ENCODE data around the gene MIR17HG.
"Not testable (repeated sequence)": the region's sequence is repeated elsewhere in the genome, so short reads cannot be mapped to it uniquely, and the experiment has no call there.

The MIR17HG gene

DNA sequence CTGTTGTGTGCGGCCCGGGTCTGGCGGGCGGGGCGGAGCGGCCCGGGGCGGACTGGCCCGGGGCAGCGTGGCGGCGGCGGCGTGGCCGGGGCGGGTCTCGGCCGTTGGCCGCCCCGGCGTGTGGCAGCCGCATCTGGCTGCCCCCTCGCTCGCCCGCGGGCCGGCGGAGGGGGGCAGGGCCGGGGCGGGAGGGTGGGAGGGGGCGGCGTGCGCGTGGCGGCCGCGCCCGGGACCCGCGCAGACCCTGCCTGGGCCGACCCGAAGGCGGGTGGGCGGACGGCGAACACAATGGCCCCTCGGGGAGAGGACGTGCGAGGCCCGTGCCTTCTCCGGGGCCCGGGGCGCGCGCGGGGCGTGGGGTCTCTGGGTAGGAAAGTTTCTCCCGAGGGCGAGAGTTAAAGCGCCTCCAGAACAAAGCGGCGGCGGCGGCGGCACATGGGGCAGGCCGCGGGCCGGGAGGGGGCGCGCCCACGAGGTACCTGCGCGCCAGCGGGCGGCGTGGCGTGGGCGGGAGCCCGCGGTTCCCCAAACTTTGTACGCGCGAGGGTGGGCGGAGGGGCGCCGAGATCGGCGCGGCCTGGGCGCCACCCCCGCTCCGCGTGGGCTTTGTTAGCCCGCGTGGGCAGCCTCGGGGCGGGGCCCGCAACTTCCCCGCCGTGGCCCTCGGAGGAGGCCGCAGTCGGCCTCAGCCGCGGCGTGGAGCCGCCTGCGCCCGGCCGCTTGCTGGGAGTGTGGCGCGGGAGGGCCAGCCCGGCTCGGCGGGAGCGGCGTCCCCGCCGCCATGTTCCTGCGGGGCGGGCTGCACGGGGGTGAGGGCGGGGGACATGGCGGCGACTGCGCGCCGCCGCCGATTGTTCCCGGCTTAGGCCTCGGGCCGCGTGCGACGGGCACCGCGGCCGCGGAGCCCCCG is 764 bp downstream of the MIR17HG start:
- DNase-seq (ENCODE audit: low read depth): peak; percentile 57

DNA sequence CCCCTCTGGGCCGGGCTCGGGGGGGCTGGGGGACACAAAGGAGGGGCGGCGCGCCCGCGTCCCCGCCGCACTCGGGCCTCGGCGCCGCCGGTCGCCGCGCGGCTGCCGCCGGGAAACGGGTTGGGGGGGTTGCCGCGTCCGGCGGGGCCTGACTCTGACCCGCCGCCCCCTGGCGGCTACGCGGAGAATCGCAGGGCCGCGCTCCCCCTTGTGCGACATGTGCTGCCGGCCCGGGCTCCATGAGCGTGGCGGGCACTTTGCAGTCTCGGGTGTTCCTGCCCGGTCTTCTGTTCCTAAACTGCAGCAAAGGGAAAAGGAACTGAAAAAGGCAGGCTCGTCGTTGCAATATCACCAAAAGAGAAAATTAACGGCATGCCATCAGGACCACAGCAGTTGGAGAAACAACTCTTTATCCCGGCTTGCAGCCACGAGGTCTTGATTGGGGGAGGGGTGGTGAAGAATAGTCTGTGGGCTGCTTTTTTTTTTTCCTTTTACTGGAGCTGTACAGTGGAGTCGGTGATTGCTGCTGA is 1.5 kb downstream of the MIR17HG start:
- peak; percentile 91 for DNase-seq (ENCODE audit: low read depth)

DNA sequence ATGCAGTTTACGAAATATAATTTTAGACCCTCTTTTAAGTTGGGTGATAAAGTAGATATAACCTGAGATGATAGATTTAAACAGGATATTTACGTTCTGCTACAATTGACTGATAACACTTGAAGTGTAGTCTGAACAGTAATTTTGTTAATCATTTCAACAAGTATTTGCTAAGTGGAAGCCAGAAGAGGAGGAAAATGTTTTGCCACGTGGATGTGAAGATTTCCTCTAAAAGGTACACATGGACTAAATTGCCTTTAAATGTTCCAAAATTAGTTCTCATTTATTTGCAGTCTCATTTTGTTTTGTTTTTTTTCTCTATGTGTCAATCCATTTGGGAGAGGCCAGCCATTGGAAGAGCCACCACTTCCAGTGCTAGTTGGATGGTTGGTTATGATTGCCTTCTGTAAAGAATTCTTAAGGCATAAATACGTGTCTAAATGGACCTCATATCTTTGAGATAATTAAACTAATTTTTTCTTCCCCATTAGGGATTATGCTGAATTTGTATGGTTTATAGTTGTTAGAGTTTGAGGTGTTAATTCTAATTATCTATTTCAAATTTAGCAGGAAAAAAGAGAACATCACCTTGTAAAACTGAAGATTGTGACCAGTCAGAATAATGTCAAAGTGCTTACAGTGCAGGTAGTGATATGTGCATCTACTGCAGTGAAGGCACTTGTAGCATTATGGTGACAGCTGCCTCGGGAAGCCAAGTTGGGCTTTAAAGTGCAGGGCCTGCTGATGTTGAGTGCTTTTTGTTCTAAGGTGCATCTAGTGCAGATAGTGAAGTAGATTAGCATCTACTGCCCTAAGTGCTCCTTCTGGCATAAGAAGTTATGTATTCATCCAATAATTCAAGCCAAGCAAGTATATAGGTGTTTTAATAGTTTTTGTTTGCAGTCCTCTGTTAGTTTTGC is 2.8 kb downstream of the MIR17HG start:
- DNase-seq (ENCODE audit: low read depth): no peak

DNA sequence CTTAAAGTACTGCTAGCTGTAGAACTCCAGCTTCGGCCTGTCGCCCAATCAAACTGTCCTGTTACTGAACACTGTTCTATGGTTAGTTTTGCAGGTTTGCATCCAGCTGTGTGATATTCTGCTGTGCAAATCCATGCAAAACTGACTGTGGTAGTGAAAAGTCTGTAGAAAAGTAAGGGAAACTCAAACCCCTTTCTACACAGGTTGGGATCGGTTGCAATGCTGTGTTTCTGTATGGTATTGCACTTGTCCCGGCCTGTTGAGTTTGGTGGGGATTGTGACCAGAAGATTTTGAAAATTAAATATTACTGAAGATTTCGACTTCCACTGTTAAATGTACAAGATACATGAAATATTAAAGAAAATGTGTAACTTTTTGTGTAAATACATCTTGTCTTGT is 3.6 kb downstream of the MIR17HG start:
- no peak for DNase-seq (ENCODE audit: low read depth)

DNA sequence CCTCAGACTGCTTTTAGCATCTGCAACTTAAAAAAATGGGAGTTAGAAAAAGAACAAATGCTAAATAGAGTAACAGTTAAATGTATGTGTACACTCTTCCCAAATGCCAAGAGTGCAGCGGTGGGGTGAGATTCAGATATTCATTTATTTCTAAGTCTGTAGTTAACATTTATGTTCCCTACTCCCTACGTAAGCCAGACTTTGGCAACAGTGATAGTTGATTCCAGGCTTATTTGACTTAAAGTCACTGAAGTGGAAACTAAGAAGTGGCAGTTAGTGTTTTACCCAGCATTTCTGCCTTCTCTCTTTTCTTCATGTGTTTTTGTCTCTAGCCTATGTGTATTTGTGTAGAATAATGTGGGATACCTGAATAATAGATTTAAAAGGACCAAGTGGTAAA is 4.5 kb downstream of the MIR17HG start:
- DNase-seq (ENCODE audit: low read depth): no peak

DNA sequence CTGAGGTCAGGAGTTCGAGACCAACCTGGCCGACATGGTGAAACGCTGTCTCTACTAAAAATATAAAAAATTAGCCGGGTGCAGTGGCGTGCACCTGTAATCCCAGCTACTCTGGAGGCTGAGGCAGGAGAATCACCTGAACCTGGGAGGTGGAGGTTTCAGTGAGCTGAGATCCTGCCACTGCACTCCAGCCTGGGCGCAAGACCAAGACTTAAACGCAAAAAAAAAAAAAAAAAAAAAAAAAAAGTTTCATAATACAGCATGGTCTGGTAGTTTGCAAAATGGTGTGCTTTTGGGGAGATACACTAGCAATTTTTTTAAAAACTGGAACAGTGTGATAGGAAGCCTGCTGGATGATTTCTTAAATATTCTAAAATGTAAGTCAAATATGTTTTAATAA is 5.4 kb downstream of the MIR17HG start:
- not testable (repeated sequence) for DNase-seq (ENCODE audit: low read depth)

DNA sequence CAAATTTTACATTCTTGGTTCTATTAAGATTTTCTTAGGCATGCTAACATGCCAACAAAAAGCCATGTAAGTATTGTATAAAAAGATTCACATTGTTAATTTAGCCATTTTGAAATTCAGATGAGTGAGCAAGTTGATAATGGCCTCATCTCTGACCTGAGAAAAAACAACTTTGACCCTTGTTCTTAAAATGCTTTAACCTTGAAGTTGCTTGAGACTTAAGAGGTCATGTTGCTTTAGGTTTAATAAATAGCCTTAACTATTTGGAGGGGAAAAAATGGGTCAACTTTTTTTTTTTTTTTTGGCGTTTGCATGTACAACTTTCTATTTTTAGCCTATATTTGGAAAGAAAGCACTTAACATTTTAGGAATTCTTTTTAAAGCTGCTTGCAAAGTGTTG is 6.0 kb downstream of the MIR17HG start:
- DNase-seq (ENCODE audit: low read depth): no peak

DNA sequence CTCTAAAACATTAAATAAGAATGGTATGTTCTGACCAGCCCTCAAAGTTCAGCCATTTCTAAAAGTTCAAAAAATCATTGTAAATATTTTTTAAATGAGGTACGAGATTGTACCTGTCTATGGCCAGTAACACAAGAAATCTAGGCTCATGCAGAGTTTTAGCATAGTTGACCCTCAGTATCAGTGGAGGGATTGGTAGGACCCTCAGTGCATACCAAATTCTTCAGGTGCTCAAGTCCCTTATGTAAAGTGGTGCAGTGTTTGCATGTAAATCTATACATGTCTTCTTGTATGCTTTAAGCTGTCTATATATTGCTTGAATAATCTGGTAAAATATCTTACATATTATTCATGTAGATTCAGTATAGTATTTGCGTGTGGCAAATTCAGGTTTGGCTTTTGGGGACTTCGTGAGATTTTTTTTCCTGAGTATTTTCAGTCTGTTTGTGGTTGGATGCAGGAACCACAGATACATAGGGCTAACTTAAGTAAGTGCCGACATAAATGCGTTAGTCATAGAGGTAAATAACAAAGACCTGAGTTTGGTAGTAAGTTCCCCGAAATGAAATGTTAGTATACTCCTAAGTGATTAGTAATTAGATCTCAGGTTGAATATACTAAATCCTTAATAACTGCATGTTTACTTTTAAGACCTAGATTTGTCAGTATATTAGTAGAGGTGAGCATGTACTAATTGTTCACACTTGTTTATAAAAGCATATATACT is 7.8 kb downstream of the MIR17HG start:
- no peak for DNase-seq (ENCODE audit: low read depth)

DNA sequence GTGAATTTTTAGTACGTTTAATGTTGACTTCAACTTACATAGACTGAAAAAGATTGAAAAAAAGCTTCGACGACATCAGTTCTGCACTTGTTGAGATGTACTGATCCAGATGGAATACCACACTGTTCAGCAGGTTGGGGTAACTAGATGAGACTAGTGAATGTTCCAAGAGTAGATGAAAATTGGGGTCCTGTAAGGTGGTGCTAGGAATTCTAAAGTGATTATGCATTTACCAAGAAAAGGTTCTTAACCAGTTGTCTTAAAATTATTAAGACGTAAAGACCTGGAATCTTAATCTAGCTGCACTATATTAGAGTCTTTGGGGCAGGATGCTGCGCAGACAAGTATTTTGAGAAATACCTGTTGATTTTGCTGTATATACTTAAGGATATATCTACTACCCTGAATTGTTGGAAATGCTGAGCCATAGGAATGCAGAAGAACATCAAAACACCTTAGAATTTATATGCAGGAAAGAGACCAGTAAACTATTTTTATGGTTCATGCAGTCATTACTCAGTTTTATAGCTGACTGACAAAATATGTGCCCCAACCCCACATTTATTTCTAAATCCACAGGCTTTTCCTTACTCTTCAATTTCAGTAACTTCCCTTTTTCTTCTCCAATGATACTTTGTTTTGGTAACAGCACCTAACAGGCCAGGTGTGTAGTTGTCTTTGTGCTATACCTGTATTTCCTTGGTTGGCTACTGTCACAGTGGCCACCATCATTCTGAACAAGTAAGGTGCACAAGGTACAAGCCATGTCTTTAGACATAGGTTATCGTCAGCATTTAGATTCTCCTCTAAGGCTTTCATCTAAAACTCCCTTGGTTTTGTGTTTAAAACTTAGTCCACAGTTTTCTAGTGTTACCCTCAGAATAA is 8.6 kb downstream of the MIR17HG start:
- DNase-seq (ENCODE audit: low read depth): no peak

DNA sequence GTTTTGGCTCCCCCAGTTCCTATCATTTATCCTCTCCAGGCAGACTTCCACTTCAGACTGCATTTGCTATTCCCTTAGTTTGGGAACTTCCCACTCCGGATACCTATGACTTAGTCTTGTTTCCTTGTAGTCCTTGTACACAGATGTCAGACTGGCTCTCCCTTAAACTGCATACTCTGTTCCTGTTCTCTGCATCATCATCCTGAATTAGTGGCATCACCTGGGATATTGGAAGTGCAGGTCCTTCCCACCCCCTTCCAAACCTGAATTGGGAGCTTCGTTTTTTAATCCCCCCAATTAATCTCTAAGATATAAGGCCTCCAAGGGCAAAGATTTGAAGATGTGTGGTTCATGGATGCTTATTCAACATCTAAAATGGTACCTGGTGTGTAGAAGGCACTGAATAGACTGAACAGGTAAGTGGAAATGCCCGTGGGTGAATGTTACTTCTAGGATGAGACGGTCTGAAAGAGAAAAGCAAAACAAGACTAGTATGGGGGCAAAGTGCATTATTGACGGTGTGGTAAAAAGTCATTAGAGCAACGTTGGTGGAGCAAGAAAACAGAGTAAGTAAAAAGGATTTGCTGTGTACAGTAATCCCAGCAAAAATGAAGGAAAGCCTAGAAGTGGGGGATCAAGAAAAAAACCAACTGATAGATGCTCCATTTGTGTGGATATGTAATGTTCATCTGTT is 9.6 kb downstream of the MIR17HG start:
- DNase-seq (ENCODE audit: low read depth): no peak

DNA sequence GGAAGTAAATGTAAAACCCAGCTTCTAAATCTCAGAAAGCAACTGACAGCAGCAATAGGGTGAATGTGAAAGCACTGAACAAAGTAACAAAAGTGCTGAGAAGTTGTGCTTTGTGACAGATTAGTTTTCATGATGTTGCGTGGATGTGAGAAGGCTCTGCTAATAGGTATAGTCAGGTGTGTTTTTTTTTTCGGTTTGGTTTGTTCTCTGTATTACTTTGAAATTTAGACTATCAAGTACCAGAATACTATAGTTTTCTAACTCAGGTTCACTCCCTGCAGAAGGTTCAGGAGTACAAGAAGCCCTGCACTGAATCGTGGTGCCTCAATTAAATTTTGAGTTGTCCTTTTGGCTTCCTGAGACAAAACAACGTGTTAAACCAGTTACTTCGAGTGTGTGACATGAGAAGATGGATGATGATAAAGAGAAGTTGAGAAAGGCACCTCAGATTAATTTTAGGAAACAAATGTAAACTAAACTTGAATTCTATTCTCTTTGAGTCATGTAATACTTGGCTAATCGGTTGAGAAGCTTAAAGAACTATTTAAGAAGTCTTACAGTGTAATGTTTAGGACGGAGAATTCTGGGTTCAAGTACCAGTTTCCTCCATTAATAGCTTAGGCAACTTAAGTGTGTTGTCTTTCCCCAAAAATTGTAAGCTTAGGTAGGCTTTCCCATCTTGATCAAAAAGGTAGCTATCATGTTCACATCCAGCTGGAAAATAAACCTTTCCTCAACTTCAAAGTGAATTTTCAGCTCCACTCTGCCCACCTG is 10.3 kb downstream of the MIR17HG start:
- no peak for DNase-seq (ENCODE audit: low read depth)

DNA sequence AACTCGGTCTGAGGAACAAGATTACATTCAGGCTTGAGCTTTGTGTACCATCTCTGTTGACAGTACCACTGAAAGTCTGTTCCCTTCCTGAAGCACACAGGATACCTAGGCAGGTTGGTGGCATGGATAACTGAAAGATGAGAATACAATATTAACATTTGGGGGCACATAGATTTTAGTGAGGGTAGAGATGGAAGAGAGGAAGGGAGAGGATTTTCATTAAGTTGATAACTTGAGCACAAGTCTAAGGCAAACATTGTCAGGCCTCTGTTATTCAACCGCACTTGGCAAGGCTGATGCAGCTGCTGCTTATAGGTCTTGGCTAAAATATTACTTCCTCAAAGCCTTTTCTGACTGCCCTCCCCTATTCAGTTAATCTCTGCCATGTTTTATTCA is 10.9 kb downstream of the MIR17HG start:
- no peak for DNase-seq (ENCODE audit: low read depth)

DNA sequence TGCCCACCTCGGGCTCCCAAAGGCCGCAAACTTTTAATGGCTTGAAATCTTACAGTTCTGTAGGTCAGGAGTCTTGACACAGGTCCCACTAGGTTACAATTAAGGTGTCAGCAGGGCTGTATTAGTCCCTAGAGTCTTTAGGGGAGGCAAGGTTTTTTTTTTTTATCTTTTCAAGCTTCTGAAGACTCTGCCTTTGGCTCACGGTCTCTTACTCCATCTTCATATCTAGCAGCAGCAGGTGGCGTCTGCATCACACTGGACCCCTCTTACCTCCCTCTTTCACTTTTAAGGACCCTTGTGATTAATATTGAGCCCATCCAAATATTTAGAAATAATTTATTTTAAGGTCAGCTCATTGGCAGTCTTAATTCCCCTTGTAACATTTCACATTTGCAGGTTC is 11.6 kb downstream of the MIR17HG start:
- DNase-seq (ENCODE audit: low read depth): no peak

DNA sequence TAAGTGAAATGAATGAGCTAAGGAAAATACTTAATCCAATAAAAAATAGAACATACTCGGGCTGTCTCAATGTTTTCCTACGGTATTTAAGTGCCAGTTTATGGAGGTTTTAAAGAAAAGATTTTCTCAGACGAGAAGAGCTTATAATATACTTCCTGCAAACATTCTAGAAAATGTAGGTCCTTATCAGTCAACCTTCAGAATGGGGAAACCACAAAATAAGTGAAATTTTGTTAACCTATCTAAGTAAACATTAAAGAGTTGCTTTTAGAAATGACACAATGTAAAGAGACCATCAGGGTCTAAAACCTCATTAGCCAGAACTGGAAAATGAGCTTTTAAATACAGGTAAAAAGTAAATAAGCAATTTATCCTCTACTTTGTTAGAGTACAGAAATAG is 12.1 kb downstream of the MIR17HG start:
- no peak for DNase-seq (ENCODE audit: low read depth)

DNA sequence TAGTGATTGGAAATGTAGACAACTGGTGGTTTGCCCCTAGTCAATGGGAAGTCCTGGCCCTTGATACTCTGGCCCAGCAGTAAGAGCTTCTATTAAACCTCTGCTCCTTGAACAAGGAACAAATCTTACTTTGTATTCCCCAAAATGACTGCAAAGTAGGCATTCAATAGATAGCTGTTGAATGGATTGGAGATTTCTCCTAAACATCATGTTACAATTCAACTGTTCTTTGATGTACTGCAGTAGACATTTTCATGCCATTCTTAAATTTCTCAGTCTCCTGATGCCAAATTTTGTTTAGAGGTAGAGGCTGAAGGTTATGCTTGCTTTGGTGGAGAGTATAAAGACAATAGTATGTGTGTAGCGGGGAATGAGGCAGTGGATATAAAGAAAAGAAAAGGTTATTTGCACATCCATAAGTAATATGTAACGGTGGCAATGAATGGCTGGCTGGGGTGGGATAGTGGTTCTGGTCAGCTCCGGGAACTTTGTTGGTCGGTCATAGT is 12.8 kb downstream of the MIR17HG start:
- no peak for DNase-seq (ENCODE audit: low read depth)

DNA sequence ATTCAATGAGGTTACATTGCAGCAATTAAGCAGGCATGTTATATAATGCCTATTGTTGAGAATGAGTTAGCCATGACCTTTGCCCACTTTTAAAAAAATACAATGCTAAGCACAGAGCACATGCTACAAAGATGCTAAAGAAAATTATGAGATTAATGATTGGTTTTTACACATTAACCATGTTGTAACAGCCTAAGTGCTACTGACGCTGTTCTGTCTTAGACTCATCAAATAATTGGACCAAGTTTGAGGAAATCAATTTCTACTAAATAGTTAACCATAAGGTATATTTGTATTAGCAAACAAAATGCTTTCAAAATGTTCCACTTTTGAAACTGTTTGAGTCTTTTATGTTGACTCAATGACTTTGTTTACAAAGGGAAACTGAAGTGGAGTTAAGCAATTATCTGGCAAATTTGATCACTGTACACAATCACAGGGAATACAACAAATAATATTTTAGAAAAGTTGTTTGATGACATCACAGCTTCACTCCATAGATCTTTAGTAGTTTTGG is 14.3 kb downstream of the MIR17HG start:
- DNase-seq (ENCODE audit: low read depth): no peak

DNA sequence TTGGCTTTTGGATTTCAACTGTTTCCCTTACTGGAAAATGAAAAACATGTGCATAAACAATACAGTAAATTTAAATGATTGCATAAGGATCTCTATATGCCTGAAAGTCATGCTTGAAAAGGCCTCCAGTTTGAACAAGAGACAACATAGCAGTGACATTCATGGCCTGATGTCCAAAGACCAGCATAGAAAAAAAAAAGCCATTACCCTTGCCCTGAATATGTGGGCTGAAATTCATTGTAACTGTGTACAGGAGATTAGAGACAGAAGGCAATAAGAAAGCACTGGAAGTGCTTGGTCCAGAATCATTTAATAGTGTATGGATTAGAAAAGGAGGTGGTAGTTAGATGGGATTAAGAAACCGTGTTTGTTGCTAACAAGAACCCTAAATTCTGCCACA is 15.4 kb downstream of the MIR17HG start:
- DNase-seq (ENCODE audit: low read depth): no peak

DNA sequence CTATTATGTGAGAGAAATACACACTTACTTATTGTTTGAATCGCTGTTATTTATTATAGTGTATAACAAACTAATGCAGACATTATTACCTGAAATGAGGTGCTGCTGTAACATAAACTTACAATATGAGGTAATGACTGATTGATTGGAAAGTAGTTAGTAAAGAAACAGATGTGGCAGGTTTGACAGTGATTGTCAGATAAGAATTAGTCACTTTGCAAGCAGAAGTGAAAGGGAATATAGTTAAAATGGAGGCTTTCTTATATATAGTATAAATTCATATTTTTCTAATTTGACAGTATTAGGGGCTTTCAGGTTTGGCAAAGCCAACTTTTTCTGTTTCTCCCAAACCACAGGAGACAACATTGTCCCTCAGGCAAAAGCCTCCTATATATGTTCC is 20.6 kb downstream of the MIR17HG start:
- no peak for DNase-seq (ENCODE audit: low read depth)

All from activated T-cell treated with anti-CD3 and anti-CD28 coated beads for 1 hour (primary cell).